GM20000 (cell line): Measurements from ENCODE around the gene SOX8.

Source experiments
- DNase-seq: peaks from one replicate; pipeline ENCODE4 v3.0.0; 2012; ENCODE audit warnings: low spot score
- TF ChIP-seq, protein P1 (sequence below): IDR thresholded peaks from 2 replicates; pipeline ENCODE4 v1.5.1; 2012; ENCODE audit warnings: mild to moderate bottlenecking, control low read depth; ENCODE audit errors: extremely low read depth, missing control alignments

Gene SOX8

DNA sequence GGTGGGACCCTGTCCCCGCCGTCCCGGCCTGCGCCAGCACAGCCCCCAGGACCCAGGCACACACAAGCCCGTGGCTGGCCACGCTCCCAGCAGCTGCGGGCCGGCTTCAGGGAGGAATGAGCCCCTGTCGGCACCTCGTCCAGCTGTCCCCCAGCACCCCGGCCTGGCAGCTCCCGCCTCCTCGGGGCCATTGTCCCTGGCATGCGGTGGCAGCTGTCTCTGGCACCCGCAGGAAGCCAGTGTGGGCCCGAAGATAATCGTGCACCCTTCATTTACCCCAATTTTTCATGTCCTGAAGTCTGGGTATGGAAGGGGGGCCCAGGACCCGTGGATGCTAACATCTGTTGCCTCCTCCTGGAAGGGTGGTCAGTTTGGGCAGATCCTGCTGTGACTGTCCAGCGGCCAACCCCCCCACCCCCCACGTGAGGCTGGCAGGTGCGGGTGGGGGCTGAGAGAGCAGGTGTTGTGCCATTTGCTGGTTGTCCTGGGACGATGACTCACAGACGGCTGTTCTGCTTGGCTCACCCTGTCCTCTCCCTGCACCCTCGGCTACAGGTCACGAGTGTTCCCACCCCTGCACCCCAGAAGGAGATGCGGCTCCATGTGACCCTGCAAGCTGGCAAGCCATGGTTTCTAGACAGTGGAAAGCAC lies 6.8 kb upstream of the SOX8 start:
- TF ChIP-seq, protein P1, sequence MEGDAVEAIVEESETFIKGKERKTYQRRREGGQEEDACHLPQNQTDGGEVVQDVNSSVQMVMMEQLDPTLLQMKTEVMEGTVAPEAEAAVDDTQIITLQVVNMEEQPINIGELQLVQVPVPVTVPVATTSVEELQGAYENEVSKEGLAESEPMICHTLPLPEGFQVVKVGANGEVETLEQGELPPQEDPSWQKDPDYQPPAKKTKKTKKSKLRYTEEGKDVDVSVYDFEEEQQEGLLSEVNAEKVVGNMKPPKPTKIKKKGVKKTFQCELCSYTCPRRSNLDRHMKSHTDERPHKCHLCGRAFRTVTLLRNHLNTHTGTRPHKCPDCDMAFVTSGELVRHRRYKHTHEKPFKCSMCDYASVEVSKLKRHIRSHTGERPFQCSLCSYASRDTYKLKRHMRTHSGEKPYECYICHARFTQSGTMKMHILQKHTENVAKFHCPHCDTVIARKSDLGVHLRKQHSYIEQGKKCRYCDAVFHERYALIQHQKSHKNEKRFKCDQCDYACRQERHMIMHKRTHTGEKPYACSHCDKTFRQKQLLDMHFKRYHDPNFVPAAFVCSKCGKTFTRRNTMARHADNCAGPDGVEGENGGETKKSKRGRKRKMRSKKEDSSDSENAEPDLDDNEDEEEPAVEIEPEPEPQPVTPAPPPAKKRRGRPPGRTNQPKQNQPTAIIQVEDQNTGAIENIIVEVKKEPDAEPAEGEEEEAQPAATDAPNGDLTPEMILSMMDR, result no peak
- DNase-seq, result no peak

DNA sequence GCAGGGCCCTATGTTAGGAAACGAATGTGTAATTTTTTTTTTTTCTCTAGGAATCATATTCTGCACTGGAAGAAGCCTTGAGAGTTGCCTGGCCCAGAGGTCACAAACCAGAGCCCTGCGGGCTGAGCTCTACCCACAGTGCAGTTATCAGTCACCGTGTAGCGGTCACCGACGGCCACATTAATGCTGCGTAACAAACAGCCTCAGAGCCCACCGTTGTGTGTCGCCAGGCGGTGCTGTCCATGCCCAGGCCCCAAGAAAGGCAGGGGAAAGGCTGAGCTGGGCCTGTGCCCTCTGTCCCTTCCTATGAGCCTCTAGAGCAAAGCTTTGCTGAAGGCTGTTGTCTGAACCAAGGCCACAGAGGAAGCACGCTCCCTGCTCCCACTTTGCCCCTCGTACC lies 6.3 kb upstream of the SOX8 start:
- no peak for DNase-seq
- TF ChIP-seq, protein P1, result no peak

DNA sequence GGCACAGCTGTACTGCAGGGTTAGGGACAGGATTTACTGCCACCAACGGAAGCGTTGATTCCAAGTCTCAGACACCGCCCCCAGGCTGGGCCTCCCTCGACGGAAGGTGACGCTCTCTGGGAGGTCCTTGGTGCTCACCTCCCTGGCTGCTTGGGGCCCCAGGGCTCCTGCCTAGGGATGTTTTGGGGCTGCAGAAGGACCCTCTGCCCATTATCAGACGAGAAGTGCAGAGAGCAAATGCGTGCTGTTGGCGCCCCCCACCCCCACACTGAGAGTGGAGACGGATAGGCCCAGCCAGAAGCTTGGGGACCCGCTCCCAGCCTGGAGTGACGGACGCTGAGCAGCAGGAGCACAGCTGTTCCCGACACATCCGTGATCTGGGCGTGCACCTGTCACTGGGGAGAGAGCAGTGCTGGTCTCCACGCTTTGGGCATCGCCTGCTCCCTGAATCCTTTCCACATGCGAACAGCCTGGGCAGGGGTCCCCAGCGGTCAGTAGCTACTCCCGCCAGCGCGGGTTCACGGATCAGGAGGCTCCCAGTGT lies 5.1 kb upstream of the SOX8 start:
- TF ChIP-seq, protein P1, result no peak
- no peak for DNase-seq

DNA sequence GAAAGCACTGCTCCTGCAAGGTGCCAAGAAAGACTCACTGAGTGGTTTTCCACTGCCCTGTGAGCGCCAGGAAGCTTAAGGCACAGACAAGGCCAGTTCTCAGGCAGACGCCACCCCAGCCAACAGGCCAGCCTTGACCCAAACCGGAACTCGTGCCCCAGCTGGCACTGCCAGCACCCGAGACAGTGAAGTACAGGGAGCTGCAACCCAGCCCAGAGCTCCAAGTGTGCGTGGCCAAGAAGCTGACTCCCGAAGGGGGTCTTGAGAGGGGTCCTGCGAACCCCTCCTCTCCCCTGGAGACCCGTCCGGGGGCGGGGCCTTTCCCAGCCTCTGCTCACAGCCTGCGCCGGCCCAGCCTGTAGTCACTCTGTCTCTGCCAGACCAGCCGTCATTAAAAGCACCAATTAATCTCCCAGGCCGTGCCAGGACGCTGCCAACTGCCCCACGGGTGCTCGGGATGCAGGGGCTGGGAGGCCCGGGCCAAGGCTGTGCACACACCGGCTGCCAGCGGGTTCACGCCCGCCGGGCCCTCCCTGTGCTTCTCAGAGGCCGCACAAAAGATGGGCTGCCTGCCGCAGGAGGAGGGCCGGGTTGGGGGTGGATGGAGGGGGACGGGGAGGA lies 4.4 kb upstream of the SOX8 start:
- DNase-seq, result no peak
- TF ChIP-seq, protein P1, result no peak

DNA sequence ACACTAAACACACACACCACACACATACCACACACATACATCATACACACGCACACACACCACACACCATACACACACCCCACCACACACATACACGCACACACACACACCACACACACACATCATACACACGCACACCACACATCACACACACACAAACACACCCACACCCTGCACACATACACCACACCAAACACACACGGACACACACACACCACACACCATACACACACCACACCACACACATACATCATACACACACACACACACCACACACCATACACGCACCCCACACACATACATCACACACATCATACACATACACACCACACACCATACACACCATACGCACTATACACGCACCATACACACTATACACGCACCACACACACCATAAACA lies 3.7 kb upstream of the SOX8 start:
- DNase-seq, result no peak
- TF ChIP-seq, protein P1, result no peak

DNA sequence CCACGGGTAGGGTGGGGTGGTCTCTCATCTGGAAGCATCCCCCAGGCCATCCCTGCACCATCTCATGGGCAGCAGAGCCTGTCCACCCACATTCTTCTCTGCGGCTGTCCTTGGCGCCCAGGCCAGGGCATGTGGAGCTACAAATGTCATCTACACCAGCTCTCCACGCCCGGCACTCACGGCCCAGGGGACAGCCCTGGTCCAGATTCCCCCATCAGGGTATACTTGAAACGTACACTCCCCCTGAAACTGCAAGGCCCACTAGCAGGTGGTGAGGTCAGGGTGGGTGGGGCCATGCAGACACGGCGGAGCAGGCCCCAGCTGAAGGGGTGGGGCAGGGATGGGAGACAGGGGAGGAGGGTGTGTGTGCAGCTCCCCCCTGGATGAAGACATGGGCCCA lies 3.2 kb upstream of the SOX8 start:
- DNase-seq, result no peak
- TF ChIP-seq, protein P1, result no peak

DNA sequence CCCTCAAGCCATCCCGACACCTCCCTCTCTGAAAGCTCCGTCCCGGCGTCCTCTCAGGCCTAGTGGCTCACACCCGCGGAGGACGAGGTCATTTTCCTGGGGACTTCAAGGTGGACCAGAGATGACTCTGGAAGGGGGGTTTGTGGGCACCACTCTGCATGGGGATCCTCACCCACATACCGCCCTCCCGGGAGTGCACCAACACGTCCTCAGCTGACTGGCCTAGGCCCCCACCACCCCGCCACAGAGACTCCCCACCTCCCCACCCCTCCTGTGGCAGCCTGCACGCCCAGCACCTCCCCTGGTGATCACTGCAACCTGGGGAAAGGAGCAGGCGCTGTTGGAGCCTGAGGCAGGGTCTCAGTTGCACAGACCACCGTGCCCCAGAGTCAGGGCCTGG lies 2.4 kb upstream of the SOX8 start:
- no peak for DNase-seq

More for the DNA sequence above, 2.4 kb upstream of the SOX8 start:
- TF ChIP-seq, protein P1, result no peak
